HL-60/S4 treated with phorbol 12-myristate 13-acetate at 8.2 ng/mL for 4 days and 3 days (cell line): ENCODE data around the gene C20orf96.
"Not testable (repeated sequence)": the region's sequence is repeated elsewhere in the genome, so short reads cannot be mapped to it uniquely, and the experiment has no call there.

Experiments
- in situ Hi-C: fragments of 300-500 bp; cut with MboI; formaldehyde crosslinking; loops from 2 replicates; pipeline ENCODE4 v1.15.0; 2022; ENCODE audit warnings: low sequenced_read_pairs

C20orf96 gene, protein sequence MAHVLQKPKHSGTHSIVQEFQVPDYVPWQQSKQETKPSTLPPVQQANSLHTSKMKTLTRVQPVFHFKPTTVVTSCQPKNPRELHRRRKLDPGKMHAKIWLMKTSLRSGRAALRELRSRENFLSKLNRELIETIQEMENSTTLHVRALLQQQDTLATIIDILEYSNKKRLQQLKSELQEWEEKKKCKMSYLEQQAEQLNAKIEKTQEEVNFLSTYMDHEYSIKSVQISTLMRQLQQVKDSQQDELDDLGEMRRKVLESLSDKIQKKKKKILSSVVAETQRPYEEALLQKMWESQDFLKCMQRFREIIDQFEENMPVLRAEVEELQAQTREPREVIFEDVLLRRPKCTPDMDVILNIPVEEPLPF

GRCh38 chr20:290084-290831, at the start of gene C20orf96:
Gene C20orf96, minus strand, starts transcription at chr20:290750. Its CDS starts 140 bp downstream, at chr20:290610.
- in situ Hi-C loops: no loop called here

- in situ Hi-C loops: not testable (repeated sequence)
Measured at GRCh38 chr20:336040-336439, 45.5 kb upstream of the C20orf96 start.

DNA sequence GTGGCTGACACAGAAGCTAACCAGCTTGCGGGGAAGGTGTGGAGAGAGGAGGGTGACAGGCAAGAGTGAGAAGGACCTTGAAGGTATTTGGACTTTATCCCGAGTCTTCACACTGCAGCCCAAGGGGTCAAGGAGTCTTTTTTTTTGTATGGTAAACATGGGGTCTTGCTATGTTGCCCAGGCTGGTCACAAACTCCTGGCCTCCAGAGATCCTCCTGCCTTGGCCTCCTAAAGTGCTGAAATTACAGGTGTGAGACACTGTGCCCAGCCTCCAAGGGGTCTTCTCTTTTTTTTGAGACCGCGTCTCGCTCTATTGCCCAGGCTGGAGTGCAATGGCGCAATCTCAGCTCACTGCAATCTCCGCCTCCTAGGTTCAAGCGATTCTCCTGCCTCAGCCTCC, 44.0 kb upstream of the C20orf96 start:
- in situ Hi-C loops: no loop called here

DNA sequence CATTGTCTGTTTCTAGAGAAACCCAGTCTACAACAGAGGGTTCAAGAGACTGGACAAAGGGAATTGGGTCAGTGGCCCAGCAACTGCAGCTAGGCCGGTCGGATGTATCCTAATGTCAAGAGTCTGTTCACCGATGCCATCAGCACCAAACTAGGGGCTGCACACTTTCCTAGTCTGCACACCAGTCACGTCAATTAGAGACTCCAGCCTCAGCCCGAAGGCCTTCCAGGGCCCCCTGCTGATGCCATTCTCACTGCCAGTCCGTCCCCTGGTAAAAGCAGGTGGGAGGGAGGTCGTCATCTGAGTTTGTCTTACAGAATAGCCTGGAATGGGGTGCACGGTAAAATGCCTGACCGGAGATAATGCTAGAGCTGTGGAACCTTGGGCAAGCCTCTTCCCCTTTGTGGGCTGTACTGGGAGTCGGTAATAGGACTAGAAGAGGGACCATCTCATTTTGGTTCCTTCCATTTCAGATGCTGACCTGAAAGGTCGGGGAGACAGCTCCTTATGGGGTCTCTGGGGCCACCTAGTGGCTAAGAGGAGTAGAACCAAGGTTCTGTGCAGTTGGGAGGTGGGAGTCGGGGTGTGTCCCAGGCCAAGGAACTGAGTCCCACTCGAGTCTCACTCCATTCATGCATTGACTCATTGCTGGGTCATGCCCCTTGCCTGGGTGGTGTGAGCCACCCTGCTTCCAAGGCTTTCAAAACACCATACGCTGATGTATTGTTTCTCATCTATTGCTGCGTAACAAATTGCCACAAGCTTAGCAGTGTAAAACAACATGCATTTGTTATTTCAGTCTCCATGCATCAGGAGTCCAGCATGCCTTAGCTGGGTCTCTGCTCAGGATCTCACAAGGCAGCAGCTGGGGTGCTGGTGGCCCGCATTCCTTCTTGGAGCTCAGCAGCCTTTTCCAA, 39.9 kb upstream of the C20orf96 start:
- in situ Hi-C loops: no loop called here

DNA sequence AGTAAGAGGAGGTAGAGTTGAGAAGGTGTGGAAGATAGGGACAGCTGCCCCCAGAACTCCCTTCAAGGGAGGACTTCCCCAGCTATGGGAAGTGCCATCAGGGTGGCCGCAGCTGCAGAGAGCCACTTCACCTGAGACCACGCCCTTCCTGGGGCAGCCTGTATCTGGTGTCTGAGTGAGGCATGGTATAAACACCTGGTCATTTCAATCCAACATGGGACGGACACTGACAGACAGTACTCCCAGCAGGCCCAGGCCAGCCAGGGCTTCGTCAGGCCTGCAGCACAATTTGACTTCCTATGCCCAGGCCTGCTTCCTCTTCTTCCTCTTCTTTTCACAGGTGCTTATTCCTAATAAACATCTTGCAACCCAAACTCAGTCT, 39.3 kb upstream of the C20orf96 start:
- in situ Hi-C loops: no loop called here

DNA sequence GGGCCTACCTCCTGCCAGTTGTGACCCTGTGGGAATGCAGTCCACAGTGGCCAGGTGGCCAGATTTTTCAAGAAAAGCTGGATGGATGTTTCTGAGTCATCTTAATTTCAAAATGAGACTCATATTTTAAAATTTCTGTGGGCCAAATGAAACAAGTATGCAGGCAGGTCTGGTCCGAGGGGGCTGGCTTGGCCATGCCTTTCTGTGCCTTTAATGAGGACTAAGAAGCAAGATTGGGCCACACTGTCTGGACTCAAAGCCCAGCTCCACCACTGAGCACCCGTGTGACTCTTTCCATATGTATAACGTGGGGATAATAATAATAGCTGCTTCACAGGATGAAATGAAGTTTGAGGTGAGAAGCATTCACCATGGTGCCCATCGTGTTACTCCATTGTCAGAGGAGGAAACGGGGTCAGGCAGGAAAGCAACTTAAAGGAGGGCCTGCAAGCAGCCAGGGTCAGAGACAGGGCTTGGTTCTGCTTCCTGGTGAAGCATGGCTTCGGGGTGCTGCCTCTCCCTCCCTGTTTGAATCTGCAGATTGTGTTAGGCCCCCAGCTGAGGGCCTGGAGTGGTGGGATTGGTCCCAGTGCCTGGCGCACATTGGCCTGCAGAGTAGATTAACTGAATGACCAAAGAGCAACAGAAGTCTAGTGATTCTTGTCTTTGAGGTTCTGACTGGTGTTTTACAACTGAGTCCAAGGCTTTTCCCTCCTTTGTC, 38.6 kb upstream of the C20orf96 start:
- in situ Hi-C loops: no loop called here

- in situ Hi-C loops: no loop called here
Measured at GRCh38 chr20:328027-328974, 37.8 kb upstream of the C20orf96 start.

GRCh38 chr20:327186-328026, 36.9 kb upstream of the C20orf96 start:
- in situ Hi-C loops: no loop called here

DNA sequence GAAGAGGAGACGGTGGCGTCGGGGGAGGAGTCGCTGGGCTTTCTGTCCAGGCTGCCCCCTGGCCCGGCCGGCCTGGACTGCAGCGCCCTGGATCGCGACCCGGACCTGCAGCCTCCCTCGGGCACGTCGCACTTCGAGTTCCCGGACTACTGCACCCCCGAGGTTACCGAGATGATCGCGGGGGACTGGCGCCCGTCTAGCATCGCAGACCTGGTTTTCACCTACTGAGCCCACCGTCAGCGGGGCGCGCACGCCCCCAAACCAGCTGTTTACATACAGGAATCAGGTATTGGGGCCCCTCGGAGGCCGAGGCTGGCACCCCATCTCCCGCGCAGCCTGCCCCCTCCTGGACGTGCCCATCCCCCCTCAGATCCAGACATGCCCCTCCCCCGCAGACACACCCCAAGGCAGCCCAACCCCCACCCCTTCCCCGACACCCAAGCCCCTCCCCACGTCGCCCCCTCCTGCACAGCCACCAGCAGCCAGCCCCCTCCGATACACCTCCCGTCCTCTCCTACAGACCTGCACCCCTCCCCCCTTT, 36.2 kb upstream of the C20orf96 start:
- in situ Hi-C loops: no loop called here

DNA sequence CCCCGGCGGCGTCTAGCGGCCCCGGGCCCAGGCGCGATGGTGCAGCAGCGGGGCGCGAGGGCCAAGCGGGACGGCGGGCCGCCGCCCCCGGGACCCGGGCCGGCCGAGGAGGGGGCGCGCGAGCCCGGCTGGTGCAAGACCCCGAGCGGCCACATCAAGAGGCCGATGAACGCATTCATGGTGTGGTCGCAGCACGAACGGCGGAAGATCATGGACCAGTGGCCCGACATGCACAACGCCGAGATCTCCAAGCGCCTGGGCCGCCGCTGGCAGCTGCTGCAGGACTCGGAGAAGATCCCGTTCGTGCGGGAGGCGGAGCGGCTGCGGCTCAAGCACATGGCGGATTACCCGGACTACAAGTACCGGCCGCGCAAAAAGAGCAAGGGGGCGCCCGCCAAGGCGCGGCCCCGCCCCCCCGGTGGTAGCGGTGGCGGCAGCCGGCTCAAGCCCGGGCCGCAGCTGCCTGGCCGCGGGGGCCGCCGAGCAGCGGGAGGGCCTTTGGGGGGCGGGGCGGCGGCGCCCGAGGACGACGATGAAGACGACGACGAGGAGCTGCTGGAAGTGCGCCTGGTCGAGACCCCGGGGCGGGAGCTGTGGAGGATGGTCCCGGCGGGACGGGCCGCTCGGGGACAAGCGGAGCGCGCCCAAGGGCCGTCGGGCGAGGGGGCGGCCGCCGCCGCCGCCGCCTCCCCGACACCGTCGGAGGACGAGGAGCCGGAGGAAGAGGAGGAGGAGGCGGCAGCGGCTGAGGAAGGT, 35.5 kb upstream of the C20orf96 start:
- in situ Hi-C loops: no loop called here

DNA sequence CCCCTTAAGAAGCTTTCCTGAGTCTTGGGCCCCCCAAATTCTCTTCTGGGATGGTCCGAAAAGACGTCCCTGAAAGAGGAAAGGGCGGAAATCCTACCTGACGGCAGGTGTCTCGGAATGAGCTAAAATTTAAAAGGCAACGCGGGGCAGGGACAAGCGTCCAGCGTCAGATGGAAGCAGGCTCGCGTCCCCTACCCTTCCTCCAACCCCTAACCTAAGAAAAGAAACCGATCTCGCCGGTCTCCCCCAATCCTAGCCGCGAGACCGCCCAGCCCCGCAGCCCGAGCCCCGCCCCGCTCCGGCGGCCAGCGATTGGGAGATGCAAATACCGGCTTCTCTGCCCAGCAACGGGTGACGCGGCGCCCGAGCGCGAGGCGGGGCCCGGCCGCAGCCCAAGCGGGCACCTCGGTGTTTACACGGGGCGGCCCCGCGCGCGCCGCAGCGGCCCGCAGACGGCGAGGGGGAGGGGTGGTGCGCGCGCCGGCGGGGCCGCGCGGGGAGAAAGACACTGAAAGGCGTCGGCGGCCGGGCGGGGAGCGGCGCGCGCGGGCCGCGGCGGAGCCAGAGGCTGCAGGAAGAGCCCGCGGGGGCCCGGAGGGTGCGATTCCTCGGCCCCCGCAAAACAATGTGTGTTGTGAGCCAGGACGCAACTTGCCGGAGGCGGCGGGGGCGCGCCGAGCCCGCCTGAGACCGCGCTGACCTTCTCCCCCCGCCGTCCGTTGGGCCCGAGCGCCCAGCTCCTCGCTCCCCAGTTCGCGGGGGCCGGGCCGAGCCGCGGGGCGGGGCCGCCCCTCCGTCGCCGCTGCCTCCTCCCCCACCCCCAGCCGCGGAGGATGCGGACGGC, 34.7 kb upstream of the C20orf96 start, which contains the start of gene SOX12:
SOX12 (plus strand) TSS at position 508 of the 844 bp plus-strand sequence. CDS start 373 bp downstream, outside the sequence.
- in situ Hi-C loops: no loop called here

GRCh38 chr20:324177-325044, 33.9 kb upstream of the C20orf96 start:
- in situ Hi-C loops: no loop called here

DNA sequence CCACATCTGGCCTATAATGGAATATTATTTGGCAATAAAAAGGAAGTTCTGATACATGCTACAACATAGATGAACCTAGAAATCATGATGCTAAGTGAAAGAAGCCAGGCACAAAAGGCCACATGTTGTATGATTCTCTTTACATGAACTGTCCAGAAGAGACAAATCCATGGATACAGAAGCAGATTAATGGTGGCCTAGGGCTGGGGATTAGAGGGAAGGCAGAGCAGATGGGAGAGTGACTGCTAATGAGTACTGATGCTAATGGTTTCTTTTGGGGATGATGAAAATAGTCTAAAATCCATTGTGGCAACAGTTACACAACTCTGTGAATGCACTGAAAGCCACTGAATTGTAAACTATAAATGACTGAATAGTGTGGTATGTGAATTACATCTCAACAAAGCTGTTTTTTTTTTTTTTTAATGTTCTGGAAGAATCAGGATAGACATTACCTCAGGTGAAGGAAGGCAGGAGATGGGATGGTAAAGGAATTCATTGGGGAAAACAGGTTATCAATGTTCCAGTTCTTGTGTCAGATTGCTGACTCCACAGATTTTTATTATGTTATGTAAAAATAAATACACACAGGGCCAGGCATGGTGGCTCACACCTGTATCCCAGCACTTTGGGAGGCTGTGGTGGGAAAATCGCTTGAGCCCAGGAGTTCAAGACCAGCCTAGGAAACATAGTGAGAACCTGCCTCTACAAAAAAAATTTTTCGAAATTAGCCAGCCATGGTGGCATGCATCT, 25.9 kb upstream of the C20orf96 start:
- in situ Hi-C loops: no loop called here

GRCh38 chr20:313948-314347, 23.4 kb upstream of the C20orf96 start:
- in situ Hi-C loops: no loop called here

DNA sequence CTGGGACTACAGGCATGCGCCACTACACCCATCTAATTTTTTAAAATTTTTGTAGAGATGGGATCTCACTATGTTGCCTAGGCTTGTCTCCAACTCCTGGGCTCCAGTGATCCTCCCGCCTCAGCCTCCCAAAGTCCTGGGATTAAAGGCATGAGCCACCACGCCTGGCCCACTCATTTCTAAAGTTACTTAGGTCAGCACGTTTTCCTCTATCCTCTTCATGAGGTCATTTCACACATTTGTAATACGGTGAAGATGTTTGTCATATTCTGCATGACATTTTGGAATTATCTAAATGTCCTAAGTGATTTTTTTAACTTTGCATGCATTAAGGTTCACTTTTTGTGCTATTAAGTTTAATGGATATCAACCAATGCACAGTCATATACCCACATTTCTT, 22.9 kb upstream of the C20orf96 start:
- in situ Hi-C loops: no loop called here
